Ramos (cell line): ENCODE results near the gene NUDT13.
"Not testable (repeated sequence)": the region's sequence is repeated elsewhere in the genome, so short reads cannot be mapped to it uniquely, and the experiment has no call there.

Experiments used
- in situ Hi-C: fragments of 300-500 bp; cut with MboI; formaldehyde crosslinking; loops from one replicate; pipeline ENCODE4 v1.14.3; 2022; ENCODE audit warnings: low sequenced_read_pairs; ENCODE audit not compliant: unreplicated experiment

Gene NUDT13

DNA sequence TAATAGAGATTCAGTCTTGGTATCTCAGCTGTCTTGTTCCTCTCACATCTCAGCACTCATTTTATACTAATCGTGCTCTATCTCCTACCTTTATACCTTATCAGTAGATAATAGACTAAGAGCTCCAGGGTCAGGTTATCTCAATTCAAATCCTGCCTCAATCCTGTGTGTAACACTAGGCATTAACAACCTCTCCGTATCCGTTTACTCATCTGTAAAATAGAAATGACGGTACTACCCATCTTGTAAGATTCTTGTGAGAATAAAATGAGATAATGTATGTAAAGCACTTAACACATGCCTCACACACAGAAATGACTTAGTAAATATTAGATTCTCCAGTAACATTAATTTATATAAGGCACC, 13.0 kb upstream of the NUDT13 start:
- in situ Hi-C loops: no loop called here

DNA sequence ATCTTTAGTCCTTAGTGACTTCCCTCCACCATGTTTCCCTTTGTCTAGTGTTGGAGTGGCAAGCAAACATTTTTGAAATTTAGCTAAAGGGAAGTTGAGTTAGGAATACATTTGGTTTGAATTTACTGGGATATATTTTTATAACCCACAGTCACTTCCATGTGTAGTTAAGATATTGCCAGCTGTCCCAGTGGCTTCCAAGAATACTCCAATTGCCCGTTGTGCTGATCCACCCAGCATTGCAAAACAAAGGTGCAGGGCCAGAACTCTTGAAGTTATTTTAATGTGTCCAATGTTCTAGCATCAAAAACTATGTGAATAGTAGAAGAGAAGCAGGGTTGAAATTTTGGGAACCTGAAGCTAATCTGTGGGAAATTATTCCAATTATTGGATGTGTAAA, 11.1 kb upstream of the NUDT13 start:
- in situ Hi-C loops: no loop called here

DNA sequence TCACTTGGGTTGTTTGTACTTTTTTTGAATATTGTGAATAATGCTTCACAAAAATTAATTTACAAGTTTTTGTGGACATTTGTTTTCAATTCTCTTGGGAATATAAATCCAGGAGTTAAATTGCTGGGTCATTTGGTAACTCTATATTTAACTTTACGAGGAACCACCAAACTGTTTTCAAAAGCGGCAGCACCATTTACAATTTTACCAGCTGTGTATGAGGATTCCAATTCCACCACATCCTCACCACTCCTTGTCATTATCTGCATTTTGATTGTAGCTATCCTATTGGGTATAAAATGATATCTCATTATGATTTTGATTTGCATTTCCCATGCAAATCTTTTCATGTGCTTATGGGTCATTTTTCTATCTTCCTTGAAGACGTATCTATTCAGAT, 4.0 kb upstream of the NUDT13 start:
- in situ Hi-C loops: no loop called here

DNA sequence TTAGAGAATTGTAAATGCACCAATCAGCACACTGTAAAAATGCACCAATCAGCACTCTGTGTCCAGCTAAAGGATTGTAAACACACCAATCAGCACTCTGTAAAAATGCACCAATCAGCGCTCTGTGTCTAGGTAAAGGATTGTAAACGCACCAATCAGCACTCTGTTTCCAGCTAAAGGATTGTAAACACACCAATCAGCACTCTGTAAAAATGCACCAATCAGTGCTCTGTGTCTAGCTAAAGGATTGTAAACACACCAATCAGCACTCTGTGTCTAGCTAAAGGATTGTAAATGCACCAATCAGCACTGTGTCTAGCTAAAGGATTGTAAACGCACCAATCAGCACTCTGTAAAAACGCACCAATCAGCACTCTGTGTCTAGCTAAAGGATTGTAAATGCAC, 1.0 kb upstream of the NUDT13 start:
- in situ Hi-C loops: not testable (repeated sequence)

DNA sequence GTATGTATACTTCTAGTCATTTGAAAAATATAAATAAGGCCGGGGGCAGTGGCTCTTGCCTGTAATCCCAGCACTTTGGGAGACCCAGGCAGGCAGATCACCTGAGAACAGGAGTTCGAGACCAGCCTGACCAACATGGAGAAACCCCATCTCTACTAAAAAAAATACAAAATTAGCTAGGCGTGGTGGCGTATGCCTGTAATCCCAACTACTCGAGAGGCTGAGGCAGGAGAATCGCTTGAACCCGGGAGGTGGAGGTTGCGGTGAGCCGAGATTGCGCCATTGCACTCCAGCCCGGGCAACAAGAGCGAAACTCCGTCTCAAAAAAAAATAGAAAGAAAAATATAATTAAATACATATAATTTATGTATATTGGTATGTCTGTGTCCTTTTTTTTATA, 1.8 kb downstream of the NUDT13 start:
- in situ Hi-C loops: not testable (repeated sequence)

DNA sequence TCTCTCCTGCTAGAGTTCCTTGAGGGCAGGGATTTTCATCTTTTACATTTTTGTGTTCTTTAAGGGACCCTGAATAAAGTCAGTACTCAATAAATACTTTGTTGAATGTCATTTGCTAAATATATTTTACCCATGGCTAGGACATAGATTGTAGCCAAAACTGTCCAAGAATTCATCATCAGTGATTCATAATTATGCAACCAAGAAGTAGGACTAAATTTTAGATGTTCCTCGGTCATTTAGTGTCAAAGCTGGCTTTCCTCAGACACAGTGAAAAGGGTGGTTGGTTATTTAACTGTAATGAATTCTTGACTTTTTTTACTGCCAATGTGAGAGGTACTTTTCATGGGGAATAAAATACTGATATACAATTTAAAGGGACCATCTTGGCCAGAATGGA, 3.3 kb downstream of the NUDT13 start:
- in situ Hi-C loops: no loop called here

DNA sequence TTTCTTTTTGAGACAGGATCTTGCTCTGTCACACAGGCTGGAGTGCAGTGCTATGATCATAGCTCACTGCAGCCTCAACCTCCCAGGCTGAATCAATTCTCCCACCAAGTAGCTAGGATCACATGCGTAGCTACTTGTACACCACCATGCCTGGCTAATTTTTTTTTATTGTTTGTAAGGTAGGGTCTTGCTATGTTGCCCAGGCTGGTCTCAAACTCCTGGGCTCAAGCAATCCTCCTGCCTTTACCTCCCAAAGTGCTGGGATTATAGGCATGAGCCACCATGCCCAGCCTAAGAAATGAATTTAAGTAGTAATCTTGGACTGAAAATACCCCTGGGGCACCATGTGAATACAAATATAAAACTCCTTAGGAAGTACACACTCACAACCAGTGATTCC, 5.8 kb downstream of the NUDT13 start:
- in situ Hi-C loops: no loop called here

DNA sequence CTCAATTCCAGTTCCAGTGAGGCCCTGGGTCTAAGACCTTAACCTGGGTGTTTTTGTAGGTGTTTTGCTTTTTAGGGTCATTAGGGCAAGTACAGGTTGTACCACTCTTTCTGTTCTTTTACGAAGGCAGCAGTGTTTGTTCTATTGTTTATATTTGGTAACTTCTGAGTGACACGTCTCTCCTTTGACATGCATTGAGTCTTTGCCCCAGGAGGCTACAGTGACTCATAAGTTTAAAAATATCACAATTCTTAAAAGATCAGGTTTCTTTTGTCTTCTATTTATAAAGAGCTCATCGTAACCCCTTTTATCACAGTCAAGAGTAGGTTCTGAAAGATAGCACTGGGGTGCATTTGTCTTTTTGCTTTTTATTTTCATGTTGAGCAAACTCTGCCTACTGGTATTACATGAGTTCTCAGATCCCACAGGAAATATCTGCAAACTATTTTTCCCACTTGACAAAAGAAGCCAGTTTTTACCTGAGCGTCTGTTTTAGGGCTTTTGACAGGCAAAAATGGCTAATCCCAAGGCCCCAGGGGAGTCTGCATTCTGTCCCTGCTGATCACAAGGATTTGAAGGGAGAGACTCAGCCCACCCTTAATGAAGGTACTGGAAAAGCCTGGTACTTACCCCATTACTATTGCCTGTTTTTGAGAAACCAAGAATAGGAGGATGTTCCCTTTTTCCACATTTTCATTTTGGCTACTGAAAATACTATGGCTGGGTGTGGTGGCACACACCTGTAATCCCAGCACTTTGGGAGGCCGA, 7.9 kb downstream of the NUDT13 start:
- in situ Hi-C loops: no loop called here

DNA sequence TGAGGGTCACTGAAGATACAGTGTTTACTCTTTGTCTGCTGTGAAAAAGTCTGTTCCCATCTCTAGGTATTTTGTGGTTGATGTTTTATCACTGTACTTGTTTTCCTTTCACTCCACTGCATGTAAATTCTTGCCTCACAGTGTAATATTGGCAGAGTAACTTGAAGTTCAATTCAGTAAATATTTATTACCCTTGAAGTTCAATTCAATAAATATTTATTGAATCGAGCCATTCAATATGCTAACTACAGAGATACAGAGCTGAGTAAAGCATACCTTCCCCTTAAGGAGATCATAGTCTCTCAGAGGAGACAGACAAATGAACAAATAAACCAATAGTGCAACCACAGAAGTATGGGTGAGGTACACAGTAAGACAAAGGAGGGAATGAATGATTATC, 9.2 kb downstream of the NUDT13 start:
- in situ Hi-C loops: no loop called here

DNA sequence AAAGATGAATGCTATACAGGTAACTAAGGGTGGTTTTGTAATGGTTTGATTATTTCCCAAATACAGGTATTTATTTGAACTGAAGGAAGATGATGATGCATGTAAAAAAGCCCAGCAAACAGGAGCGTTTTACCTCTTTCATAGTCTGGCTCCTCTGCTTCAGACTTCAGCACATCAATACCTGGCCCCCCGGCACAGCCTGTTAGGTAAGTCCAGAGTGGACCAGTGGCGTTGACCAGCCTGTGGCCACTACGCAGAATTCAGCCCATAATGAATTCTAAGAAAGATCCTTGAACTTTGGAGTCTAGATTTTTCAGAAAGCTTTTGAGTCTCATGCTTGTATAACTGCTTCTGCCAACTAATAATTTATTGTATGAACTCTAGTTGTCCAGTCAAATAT, 9.7 kb downstream of the NUDT13 start:
- in situ Hi-C loops: no loop called here

DNA sequence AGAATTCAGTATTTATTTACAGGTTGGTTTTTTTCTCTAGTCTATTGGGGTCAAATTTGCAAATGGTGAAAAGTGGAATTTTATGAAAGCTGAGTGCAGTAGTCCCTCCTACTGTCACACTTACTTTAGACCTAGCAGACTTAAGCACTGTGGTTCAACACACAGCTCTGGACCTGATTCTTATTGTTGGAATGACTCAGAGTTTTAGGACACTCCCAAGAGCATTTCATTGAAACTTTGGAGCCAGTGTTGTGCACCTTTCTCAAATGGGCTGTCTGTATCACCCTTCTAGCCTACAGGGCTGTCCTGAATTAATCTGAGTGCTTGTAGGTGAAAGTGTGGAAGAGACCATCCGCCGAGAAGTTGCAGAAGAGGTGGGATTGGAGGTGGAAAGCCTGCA, 16.1 kb downstream of the NUDT13 start:
- in situ Hi-C loops: no loop called here

DNA sequence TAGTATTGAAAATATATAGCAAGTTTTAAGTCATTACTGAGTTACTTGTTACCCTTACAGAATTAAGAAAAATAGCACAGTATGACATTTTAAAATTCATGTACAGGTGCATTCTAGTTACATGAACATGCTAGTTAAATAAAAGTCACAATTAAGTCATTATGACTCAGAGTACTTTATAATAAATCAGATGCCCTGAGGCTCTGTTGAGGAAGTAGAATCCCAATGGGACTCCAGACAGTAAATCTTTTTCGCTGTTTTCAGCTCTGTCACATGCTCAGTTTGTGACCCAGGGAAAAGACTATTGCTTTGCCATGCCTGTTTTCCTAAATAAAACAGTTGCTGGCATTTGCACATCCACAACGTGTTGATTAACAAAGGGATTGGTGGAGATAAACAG, 21.0 kb downstream of the NUDT13 start:
- in situ Hi-C loops: no loop called here

DNA sequence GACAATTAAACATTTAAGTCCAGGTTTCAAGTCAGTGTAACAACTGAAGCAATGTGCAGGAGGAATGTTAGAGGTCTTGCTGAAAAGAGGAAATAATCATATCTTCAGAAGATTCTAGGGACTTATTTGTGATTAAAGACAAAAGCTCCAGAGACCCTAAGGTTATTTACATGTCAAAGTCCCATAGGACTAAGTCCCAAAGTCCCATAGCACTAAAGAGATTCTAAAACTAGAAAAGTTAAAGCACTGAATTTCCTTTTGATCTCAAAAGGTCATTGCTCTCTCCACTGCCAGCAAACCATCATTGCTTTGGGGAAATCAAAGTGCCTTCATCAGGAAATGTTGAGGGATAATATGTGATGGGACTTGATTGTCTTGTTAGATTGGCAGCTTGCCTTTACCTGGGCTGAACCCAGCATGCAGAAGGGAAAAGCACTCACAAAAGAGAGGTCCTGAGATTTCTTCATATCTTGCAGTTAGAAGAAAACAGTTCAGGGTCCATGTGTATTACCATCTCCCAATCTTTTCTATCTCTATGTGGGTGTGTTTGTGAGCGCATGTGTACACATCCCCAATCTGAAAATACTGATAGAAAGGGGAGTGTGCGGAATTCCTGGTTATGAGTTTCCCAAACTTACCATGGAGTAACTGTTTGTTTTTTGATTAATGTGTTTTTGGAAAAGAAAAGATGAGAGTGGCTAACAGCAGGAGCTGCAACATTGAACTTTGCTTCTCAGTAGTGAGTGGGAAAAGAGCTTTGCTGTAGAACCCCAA, 21.8 kb downstream of the NUDT13 start:
- in situ Hi-C loops: no loop called here

DNA sequence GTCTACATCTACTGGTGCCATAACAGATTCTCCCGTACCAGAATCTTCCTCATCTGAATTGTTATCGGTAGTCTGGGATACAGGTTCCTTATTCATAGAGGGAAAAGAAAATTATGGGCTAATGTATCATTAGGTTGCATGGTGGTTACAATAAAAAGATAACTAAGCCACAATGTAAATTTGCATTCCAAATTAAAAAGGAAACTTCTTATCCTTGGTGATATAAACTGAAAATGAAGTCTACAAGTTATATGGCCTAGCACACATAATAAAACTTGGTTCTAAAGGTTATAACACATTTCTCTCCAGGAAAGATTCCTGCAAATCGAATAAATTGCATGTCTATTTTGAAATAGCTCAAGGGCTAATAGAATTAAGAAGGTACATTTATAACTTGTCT, 24.5 kb downstream of the NUDT13 start:
- in situ Hi-C loops: no loop called here

DNA sequence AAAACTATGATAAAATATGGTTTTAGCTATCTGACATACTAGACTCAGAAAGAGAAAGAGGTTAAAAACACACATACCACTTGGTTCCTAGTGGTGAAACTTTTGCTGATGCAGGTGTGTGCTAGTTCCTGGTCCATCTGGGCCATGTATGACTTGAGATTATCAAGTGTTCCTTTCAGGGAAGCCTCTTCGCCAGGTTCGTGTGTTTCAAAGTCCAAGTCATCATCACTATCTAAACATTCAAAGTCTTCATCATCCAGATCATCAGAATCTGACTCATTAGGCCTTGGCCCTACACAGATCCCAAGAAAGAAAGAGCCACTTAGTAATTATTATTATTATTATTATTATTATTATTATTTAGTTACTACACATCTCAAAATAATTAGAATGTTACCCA, 26.4 kb downstream of the NUDT13 start:
- in situ Hi-C loops: no loop called here

DNA sequence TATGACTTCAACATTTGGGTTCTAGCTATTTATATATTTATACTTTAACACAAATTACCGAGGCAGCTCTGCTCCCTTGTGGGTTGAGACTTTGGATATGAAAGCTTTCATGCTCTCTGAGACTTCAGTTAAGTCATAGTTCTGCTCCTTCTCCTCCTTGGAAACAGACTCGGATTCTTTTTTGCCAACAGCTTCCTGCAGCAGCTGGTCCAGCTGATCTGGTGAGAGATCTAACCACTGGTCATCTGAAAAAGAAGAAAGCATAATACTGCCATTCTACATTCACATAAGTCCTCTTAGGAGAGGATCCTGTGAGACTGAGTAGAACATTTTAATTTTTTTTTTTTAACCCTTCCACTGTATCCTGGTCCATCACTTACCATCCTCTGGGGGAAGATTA, 29.0 kb downstream of the NUDT13 start:
- in situ Hi-C loops: no loop called here

DNA sequence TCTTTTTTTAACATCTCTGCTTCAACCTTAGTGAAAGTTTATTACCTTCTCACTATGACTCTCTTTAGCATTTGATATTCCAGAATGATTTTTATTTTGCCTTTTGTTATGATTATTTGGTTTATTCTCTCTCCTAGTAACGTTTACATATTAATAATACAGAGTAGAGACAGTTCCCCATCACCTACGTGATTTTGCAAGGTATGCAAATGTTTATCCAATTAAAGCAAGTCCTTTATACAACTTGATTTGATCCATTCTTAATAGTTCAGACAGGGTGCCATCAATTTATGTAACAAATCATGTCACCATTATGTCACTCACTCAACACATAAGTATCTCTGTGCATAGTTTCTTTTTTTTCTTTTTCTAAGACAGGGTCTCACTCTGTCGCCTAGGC, 31.3 kb downstream of the NUDT13 start:
- in situ Hi-C loops: no loop called here

DNA sequence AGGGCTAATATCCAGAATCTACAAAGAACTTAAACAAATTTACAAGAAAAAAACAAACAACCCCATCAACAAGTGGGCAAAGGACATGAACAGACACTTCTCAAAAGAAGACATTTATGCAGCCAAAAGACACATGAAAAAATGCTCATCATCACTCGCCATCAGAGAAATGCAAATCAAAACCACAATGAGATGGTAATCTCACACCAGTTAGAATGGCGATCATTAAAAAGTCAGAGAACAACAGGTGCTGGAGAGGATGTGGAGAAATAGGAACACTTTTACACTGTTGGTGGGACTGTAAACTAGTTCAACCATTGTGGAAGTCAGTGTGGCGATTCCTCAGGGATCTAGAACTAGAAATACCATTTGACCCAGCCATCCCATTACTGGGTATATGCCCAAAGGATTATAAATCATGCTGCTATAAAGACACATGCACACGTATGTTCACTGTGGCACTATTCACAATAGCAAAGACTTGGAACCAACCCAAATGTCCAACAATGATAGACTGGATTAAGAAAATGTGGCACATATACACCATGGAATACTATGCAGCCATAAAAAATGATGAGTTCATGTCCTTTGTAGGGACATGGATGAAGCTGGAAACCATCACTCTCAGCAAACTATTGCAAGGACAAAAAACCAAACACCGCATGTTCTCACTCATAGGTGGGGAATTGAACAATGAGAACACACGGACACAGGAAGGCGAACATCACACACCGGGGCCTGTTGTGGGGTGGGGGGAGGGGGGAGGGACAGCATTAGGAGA, 40.6 kb downstream of the NUDT13 start:
- in situ Hi-C loops: loop anchor here (25.0 kb wide), 1 partner anchor 789 kb away; the partner anchor contains the start of gene DNAJB12

DNA sequence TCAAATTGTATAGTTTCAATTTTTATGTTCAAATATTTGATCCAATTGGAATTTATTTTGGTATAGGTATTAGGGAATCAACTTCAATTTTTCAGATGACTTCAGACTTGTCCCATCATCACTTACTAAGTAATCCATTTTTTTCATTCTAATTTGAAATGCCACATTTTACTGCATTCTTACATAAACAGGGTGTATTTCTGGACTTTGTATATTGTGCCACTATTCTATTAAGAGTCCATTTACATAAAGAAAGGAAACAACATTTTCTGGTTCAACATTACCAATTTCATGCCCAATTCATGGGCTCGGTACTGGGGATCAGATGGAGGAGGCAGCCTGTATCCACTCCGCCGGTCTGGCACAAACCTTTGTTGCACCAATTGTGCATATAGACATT, 41.8 kb downstream of the NUDT13 start:
- in situ Hi-C loops: loop anchor here (25.0 kb wide), 1 partner anchor 790 kb away; the partner anchor contains the start of gene DNAJB12

DNA sequence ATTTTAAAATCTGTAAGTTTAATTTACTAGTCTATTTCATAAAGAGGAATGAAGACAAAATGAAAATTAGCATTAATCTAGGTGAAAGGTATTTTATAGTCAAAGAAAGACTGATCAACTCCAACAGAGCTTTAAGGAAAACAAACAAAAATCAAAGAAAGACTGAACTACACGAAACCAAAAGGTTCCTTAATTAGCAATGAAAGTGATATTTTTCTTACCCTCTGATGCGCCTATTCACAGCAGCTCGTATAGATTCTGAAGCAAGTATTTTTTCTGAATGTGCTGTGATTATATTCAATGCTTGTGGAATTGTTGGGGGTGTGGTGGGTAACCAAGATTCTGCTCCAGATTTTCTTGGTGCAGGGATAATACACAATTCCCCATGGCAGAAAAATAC, 45.8 kb downstream of the NUDT13 start:
- in situ Hi-C loops: loop anchor here (25.0 kb wide), 1 partner anchor 794 kb away; the partner anchor contains the start of gene DNAJB12
